ENCODE data around the gene RNF150. TPM values are rescaled to one million over a fixed set of nuclear protein-coding genes. Genes with fewer than 3 reads are reported as not detected.
A peak's percentile ranks its signal among the peaks of the same experiment; 100 is the strongest.

Gene RNF150
- polyA plus RNA-seq, 1 donor from 2014 or later: 15.3 TPM

GRCh38 chr4:140862177-140862442 is 271.2 kb downstream of the RNF150 start:
- no peak overlapping the region for H3K4me3 ChIP-seq (ENCODE audit: low read length)
- no peak overlapping the region for H3K27ac ChIP-seq (ENCODE audit: low read length)
- no peaks in the 10 kb centered on the region for H3K9me3 ChIP-seq (ENCODE audit: low read length)
- H3K4me2 ChIP-seq (ENCODE audit: low read length): no peak overlapping the region
- no peaks in the 10 kb centered on the region for H3K36me3 ChIP-seq (ENCODE audit: insufficient read depth, low read length)
- no peaks in the 10 kb centered on the region for H3K9me2 ChIP-seq (ENCODE audit: insufficient read depth, low read length)
- H3K9ac ChIP-seq (ENCODE audit: low read length): no peak overlapping the region
- H3K79me2 ChIP-seq (replicated peaks; ENCODE audit: insufficient read depth, low read length): no peaks in the 10 kb centered on the region
- H4K20me1 ChIP-seq (ENCODE audit: insufficient read depth): no peaks in the 10 kb centered on the region
- H2AFZ ChIP-seq (ENCODE audit: low read depth, low read length): no peak overlapping the region
- no peaks in the 10 kb centered on the region for H3F3A ChIP-seq (ENCODE audit: insufficient read depth, low read length, poor library complexity, severe bottlenecking)
- H3K27me3 ChIP-seq (ENCODE audit: insufficient read depth, low read depth, low read length): peaks cover 26% of the 10 kb centered on the region
- TF ChIP-seq REST (IDR thresholded peaks at IDR 0.05; ENCODE audit: borderline replicate concordance): no peak
- TF ChIP-seq CTCF (IDR thresholded peaks at IDR 0.05; ENCODE audit: poor library complexity, severe bottlenecking): no peak
- no peak for TF ChIP-seq EZH2 (IDR thresholded peaks at IDR 0.05; ENCODE audit: borderline replicate concordance, insufficient read depth, low read length, poor library complexity, severe bottlenecking)
- TF ChIP-seq RAD21 (conservative IDR thresholded peaks at IDR 0.05): no peak
- no peak for TF ChIP-seq MXI1 (conservative IDR thresholded peaks at IDR 0.05; ENCODE audit: poor library complexity, severe bottlenecking)
- no peak for TF ChIP-seq POLR2AphosphoS5 (IDR thresholded peaks at IDR 0.05)
- no peak for TF ChIP-seq EP300 (conservative IDR thresholded peaks at IDR 0.05; ENCODE audit: poor library complexity, severe bottlenecking)

GRCh38 chr4:140861359-140862176 is 271.7 kb downstream of the RNF150 start:
- TF ChIP-seq MXI1 (conservative IDR thresholded peaks at IDR 0.05; ENCODE audit: poor library complexity, severe bottlenecking): no peak
- TF ChIP-seq EP300 (conservative IDR thresholded peaks at IDR 0.05; ENCODE audit: poor library complexity, severe bottlenecking): no peak
- TF ChIP-seq CTCF (IDR thresholded peaks at IDR 0.05; ENCODE audit: poor library complexity, severe bottlenecking): peak; percentile 93
- TF ChIP-seq RAD21 (conservative IDR thresholded peaks at IDR 0.05): peak; percentile 96
- peak; percentile 98 for TF ChIP-seq SMC3 (conservative IDR thresholded peaks at IDR 0.05; ENCODE audit: poor library complexity)
- Histone ChIP-seq H3K9me2 (ENCODE audit: insufficient read depth, low read length) (no peaks in the 10 kb centered on the region), H3F3A (ENCODE audit: insufficient read depth, low read length, poor library complexity, severe bottlenecking) (no peaks in the 10 kb centered on the region), H3K9ac (ENCODE audit: low read length) (no peak overlapping the region), H3K36me3 (ENCODE audit: insufficient read depth, low read length) (no peaks in the 10 kb centered on the region), H3K79me2 (replicated peaks; ENCODE audit: insufficient read depth, low read length) (no peaks in the 10 kb centered on the region), H3K27ac (ENCODE audit: low read length) (no peak overlapping the region), H3K9me3 (ENCODE audit: low read length) (no peaks in the 10 kb centered on the region), H4K20me1 (ENCODE audit: insufficient read depth) (no peaks in the 10 kb centered on the region), H2AFZ (ENCODE audit: low read depth, low read length) (no peak overlapping the region), H3K4me3 (ENCODE audit: low read length) (no peak overlapping the region), H3K27me3 (ENCODE audit: insufficient read depth, low read depth, low read length) (peaks cover 26% of the 10 kb centered on the region), H3K4me2 (ENCODE audit: low read length) (no peak overlapping the region)

Data from neural cell (in vitro differentiated cells).